SK-N-SH (cell line): Measurements from ENCODE around the gene ACP4.

Experiments
- NRF1 ChIP-seq: IDR thresholded peaks from 2 replicates; pipeline ENCODE4 v1.6.1; 2012; ENCODE audit warnings: low read depth, mild to moderate bottlenecking, low read length
- SMC3 ChIP-seq: IDR thresholded peaks from 2 replicates; pipeline ENCODE4 v1.6.1; 2012; ENCODE audit warnings: low read depth, low read length, improper control_type of control experiment
- TF ChIP-seq, protein P1 (sequence below): fragments of 200-600 bp; sonication (generic); IDR thresholded peaks from 2 replicates; pipeline ENCODE4 v1.6.1; 2017; ENCODE audit warnings: antibody characterized with exemption, mild to moderate bottlenecking, moderate library complexity
- TF ChIP-seq, protein P2 (sequence below): IDR thresholded peaks from 2 replicates; pipeline ENCODE4 v1.4.0; 2012; ENCODE audit warnings: low read depth, borderline replicate concordance

DNA sequence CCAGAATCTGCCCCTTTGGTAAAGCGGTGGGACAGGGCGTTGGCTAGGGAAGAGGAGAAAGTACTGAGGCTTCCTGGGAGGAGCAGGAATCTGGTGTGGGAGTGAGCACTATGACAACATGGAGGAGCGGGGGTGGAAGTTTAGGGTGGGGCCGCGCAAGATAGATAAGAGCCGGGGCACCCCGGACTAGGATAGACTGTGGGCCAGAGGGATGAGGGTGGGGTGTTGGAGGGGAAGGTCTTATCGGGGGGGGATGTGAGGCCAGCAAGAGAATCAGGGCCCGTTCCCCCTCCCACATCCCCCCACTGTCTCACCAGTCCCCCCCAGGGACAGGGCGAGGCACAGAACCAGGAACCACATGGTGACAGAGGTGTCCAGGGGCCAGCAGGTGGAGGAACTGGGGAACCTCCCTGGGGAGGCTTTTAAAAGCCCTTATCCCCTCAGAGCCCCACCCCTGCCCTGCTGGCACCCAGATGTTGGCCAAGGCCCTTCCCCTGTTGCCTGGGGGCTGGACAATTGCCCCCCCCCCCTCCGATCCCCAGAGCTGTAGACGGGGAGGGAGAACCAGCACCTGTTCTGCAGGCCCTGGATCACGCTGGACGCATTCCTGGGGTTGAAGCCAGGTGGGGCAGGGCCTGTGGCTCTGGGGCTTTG, 33.3 kb downstream of the ACP4 start, which contains the start of gene KLK1:
- TF ChIP-seq, protein P1, sequence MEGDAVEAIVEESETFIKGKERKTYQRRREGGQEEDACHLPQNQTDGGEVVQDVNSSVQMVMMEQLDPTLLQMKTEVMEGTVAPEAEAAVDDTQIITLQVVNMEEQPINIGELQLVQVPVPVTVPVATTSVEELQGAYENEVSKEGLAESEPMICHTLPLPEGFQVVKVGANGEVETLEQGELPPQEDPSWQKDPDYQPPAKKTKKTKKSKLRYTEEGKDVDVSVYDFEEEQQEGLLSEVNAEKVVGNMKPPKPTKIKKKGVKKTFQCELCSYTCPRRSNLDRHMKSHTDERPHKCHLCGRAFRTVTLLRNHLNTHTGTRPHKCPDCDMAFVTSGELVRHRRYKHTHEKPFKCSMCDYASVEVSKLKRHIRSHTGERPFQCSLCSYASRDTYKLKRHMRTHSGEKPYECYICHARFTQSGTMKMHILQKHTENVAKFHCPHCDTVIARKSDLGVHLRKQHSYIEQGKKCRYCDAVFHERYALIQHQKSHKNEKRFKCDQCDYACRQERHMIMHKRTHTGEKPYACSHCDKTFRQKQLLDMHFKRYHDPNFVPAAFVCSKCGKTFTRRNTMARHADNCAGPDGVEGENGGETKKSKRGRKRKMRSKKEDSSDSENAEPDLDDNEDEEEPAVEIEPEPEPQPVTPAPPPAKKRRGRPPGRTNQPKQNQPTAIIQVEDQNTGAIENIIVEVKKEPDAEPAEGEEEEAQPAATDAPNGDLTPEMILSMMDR: no peak
- TF ChIP-seq, protein P2, sequence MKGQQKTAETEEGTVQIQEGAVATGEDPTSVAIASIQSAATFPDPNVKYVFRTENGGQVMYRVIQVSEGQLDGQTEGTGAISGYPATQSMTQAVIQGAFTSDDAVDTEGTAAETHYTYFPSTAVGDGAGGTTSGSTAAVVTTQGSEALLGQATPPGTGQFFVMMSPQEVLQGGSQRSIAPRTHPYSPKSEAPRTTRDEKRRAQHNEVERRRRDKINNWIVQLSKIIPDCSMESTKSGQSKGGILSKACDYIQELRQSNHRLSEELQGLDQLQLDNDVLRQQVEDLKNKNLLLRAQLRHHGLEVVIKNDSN: no peak
- TF ChIP-seq SMC3 (no peak), NRF1 (no peak)
